K562 (cell line): Measurements from ENCODE around the gene IPO11. TPM values are rescaled to one million over a fixed set of nuclear protein-coding genes. Genes with fewer than 3 reads are reported as not detected.

Experiments
- DACH1 ChIP-seq: fragments of 450-650 bp; IDR thresholded peaks from 2 replicates; pipeline ENCODE4 v1.6.1; 2018; ENCODE audit not compliant: partially characterized antibody
- EGR1 ChIP-seq: fragments of 450-650 bp; conservative IDR thresholded peaks from 2 replicates; pipeline ENCODE4 v1.6.1; 2017; ENCODE audit warnings: mild to moderate bottlenecking
- HDAC2 ChIP-seq: fragments of 450-650 bp; IDR thresholded peaks from 2 replicates; pipeline ENCODE4 v1.6.1; 2016; ENCODE audit warnings: mild to moderate bottlenecking
- MAZ ChIP-seq, 2 experiments: fragments of 450-650 bp in 1 of 2; sonication (generic) in 1 of 2; formaldehyde crosslinking; IDR thresholded peaks in 1 of 2; conservative IDR thresholded peaks in 1 of 2; 2 replicates each; pipeline versions ENCODE4 v1.4.0 to v1.5.0; 2020; ENCODE audit warnings: mild to moderate bottlenecking in 1 of 2, missing genetic modification reagents in 1 of 2
- MCM3 ChIP-seq: fragments of 450-650 bp; IDR thresholded peaks from 2 replicates; pipeline ENCODE4 v1.6.1; 2016
- NCOA6 ChIP-seq: fragments of 450-650 bp; IDR thresholded peaks from 2 replicates; pipeline ENCODE4 v1.6.1; 2017; ENCODE audit warnings: mild to moderate bottlenecking
- NFRKB ChIP-seq: fragments of 450-650 bp; IDR thresholded peaks from 2 replicates; pipeline ENCODE4 v1.6.1; 2016; ENCODE audit warnings: low read depth
- NUFIP1 ChIP-seq: fragments of 450-650 bp; IDR thresholded peaks from 2 replicates; pipeline ENCODE4 v1.6.1; 2018; ENCODE audit not compliant: partially characterized antibody
- PYGO2 ChIP-seq: fragments of 450-650 bp; IDR thresholded peaks from 2 replicates; pipeline ENCODE4 v1.6.1; 2016; ENCODE audit warnings: mild to moderate bottlenecking, missing genetic modification characterization, moderate library complexity, missing compliant biosample characterization
- RBM15 ChIP-seq: fragments of 200-400 bp; formaldehyde crosslinking; IDR thresholded peaks from 2 replicates; pipeline ENCODE4 v1.6.1; 2018; ENCODE audit warnings: mild to moderate bottlenecking, low read length, moderate library complexity; ENCODE audit not compliant: insufficient read depth
- SAFB ChIP-seq: fragments of 200-400 bp; formaldehyde crosslinking; IDR thresholded peaks from 2 replicates; pipeline ENCODE4 v1.6.1; 2017; ENCODE audit warnings: low read depth, low read length, borderline replicate concordance
- SETDB1 ChIP-seq: IDR thresholded peaks from one replicate; pipeline ENCODE4 v1.6.1; 2012; ENCODE audit warnings: low read length, control low read depth, inconsistent platforms
- TGIF2 ChIP-seq: sonication (generic); formaldehyde crosslinking; IDR thresholded peaks from 2 replicates; pipeline ENCODE4 v1.8.1; 2022; ENCODE audit warnings: mild to moderate bottlenecking, missing genetic modification reagents, moderate library complexity
- YY1 ChIP-seq, 3 experiments: IDR thresholded peaks; 2 replicates each; pipeline ENCODE4 v1.6.1; 2011; ENCODE audit warnings: low read length in 2 of 3, mild to moderate bottlenecking in 2 of 3, moderate library complexity in 2 of 3, borderline replicate concordance in 1 of 3, control low read depth in 1 of 3, low read depth in 1 of 3; ENCODE audit not compliant: insufficient read depth in 3 of 3, insufficient replicate concordance in 2 of 3, control insufficient read depth in 1 of 3, insufficient read length in 1 of 3; ENCODE audit errors: extremely low read depth in 1 of 3
- ZNF766 ChIP-seq: fragments of 200-800 bp; sonication (Bioruptor generic); conservative IDR thresholded peaks from 2 replicates; pipeline ENCODE4 v1.6.1; 2016; ENCODE audit warnings: missing genetic modification characterization, missing compliant biosample characterization
- polyA plus RNA-seq, 8 experiments: library from polyadenylated mRNA; depleted of rRNA in 4 of 8; stranded (reverse) in 5 of 8; unstranded in 3 of 8; fragments of >200 nt; fragmentation: Nextera tagmentation in 2 of 8; fragmentation: Illumina TruSeq in 1 of 8; extraction: Ambion mirVana in 2 of 8; extraction: Trizol in 1 of 8; gene quantifications; 2 replicates each; pipeline versions ENCODE4 v1.2.1 to v1.2.3, GENCODE V29; 2011 to 2014; ENCODE audit warnings: inconsistent platforms in 1 of 8, missing spikeins in 1 of 8
- total RNA-seq, 7 experiments: library from RNA; depleted of rRNA in 6 of 7; stranded (reverse); fragments of >200 nt in 6 of 7; fragmentation: Illumina TruSeq in 2 of 7; extraction: Trizol in 2 of 7; gene quantifications; 2 replicates each; pipeline versions ENCODE4 v1.2.1 to v1.2.3, GENCODE V29; 2011 to 2021; ENCODE audit warnings: low replicate concordance in 1 of 7
- TF ChIP-seq, protein P1 (sequence below): fragments of 450-650 bp; IDR thresholded peaks from 2 replicates; pipeline ENCODE4 v1.6.1; 2016; ENCODE audit warnings: mild to moderate bottlenecking, moderate library complexity
- TF ChIP-seq, protein P2 (sequence below): fragments of 450-650 bp; IDR thresholded peaks from 2 replicates; pipeline ENCODE4 v1.6.1; 2016; ENCODE audit warnings: borderline replicate concordance

IPO11 gene
- total and polyA plus RNA-seq, 9 of the 15 experiments (the other 6 are each of a cell fraction or from before 2014, with no cell fraction given), result 38.7 to 96.0 (median 70.9) TPM

GRCh38 chr5:62421414-62421813 is 8.9 kb downstream of the IPO11 start (continued):
- TF ChIP-seq, protein P1, sequence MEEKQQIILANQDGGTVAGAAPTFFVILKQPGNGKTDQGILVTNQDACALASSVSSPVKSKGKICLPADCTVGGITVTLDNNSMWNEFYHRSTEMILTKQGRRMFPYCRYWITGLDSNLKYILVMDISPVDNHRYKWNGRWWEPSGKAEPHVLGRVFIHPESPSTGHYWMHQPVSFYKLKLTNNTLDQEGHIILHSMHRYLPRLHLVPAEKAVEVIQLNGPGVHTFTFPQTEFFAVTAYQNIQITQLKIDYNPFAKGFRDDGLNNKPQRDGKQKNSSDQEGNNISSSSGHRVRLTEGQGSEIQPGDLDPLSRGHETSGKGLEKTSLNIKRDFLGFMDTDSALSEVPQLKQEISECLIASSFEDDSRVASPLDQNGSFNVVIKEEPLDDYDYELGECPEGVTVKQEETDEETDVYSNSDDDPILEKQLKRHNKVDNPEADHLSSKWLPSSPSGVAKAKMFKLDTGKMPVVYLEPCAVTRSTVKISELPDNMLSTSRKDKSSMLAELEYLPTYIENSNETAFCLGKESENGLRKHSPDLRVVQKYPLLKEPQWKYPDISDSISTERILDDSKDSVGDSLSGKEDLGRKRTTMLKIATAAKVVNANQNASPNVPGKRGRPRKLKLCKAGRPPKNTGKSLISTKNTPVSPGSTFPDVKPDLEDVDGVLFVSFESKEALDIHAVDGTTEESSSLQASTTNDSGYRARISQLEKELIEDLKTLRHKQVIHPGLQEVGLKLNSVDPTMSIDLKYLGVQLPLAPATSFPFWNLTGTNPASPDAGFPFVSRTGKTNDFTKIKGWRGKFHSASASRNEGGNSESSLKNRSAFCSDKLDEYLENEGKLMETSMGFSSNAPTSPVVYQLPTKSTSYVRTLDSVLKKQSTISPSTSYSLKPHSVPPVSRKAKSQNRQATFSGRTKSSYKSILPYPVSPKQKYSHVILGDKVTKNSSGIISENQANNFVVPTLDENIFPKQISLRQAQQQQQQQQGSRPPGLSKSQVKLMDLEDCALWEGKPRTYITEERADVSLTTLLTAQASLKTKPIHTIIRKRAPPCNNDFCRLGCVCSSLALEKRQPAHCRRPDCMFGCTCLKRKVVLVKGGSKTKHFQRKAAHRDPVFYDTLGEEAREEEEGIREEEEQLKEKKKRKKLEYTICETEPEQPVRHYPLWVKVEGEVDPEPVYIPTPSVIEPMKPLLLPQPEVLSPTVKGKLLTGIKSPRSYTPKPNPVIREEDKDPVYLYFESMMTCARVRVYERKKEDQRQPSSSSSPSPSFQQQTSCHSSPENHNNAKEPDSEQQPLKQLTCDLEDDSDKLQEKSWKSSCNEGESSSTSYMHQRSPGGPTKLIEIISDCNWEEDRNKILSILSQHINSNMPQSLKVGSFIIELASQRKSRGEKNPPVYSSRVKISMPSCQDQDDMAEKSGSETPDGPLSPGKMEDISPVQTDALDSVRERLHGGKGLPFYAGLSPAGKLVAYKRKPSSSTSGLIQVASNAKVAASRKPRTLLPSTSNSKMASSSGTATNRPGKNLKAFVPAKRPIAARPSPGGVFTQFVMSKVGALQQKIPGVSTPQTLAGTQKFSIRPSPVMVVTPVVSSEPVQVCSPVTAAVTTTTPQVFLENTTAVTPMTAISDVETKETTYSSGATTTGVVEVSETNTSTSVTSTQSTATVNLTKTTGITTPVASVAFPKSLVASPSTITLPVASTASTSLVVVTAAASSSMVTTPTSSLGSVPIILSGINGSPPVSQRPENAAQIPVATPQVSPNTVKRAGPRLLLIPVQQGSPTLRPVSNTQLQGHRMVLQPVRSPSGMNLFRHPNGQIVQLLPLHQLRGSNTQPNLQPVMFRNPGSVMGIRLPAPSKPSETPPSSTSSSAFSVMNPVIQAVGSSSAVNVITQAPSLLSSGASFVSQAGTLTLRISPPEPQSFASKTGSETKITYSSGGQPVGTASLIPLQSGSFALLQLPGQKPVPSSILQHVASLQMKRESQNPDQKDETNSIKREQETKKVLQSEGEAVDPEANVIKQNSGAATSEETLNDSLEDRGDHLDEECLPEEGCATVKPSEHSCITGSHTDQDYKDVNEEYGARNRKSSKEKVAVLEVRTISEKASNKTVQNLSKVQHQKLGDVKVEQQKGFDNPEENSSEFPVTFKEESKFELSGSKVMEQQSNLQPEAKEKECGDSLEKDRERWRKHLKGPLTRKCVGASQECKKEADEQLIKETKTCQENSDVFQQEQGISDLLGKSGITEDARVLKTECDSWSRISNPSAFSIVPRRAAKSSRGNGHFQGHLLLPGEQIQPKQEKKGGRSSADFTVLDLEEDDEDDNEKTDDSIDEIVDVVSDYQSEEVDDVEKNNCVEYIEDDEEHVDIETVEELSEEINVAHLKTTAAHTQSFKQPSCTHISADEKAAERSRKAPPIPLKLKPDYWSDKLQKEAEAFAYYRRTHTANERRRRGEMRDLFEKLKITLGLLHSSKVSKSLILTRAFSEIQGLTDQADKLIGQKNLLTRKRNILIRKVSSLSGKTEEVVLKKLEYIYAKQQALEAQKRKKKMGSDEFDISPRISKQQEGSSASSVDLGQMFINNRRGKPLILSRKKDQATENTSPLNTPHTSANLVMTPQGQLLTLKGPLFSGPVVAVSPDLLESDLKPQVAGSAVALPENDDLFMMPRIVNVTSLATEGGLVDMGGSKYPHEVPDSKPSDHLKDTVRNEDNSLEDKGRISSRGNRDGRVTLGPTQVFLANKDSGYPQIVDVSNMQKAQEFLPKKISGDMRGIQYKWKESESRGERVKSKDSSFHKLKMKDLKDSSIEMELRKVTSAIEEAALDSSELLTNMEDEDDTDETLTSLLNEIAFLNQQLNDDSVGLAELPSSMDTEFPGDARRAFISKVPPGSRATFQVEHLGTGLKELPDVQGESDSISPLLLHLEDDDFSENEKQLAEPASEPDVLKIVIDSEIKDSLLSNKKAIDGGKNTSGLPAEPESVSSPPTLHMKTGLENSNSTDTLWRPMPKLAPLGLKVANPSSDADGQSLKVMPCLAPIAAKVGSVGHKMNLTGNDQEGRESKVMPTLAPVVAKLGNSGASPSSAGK, result no peak
- TF ChIP-seq MCM3 (no peak), HDAC2 (no peak), NFRKB (no peak), DACH1 (no peak), ZNF766 (CRISPR knock-in tag) (no peak), NUFIP1 (no peak), SETDB1 (no peak), SAFB (no peak), NCOA6 (no peak), PYGO2 (no peak), RBM15 (no peak), YY1 (IDR thresholded peaks at IDR 0.05; ENCODE audit: borderline replicate concordance in 1 of 3, control insufficient read depth in 1 of 3, extremely low read depth in 1 of 3, insufficient read depth in 3 of 3, insufficient read length in 1 of 3, insufficient replicate concordance in 2 of 3, low read depth in 1 of 3, low read length in 2 of 3) (no peak), MAZ (CRISPR knock-in tag; conservative IDR thresholded peaks at IDR 0.05 in 1 of 2, IDR thresholded peaks at IDR 0.05 in 1 of 2) (no peak), EGR1 (no peak), TGIF2 (CRISPR knock-in tag) (no peak)
- TF ChIP-seq, protein P2, sequence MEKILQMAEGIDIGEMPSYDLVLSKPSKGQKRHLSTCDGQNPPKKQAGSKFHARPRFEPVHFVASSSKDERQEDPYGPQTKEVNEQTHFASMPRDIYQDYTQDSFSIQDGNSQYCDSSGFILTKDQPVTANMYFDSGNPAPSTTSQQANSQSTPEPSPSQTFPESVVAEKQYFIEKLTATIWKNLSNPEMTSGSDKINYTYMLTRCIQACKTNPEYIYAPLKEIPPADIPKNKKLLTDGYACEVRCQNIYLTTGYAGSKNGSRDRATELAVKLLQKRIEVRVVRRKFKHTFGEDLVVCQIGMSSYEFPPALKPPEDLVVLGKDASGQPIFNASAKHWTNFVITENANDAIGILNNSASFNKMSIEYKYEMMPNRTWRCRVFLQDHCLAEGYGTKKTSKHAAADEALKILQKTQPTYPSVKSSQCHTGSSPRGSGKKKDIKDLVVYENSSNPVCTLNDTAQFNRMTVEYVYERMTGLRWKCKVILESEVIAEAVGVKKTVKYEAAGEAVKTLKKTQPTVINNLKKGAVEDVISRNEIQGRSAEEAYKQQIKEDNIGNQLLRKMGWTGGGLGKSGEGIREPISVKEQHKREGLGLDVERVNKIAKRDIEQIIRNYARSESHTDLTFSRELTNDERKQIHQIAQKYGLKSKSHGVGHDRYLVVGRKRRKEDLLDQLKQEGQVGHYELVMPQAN, result no peak
